Measurements from ENCODE around the gene CASP7.
"Not testable (repeated sequence)": the region's sequence is repeated elsewhere in the genome, so short reads cannot be mapped to it uniquely, and the experiment has no call there.

Gene CASP7
- 40.8 to 291 (median 58.5) reads per million in 18 experiments for total RNA-seq

- peak; percentile 78 to 87 for DNase-seq
These were observed at the start of gene CASP7 for GRCh38 chr10:113679463-113680189. Gene CASP7 (plus strand): TSS chr10:113679912. CDS start chr10:113697494, 17,582 bp downstream.

- DNase-seq, result no peak
These were observed 48.7 kb upstream of the CASP7 start for GRCh38 chr10:113630929-113631533.

DNA sequence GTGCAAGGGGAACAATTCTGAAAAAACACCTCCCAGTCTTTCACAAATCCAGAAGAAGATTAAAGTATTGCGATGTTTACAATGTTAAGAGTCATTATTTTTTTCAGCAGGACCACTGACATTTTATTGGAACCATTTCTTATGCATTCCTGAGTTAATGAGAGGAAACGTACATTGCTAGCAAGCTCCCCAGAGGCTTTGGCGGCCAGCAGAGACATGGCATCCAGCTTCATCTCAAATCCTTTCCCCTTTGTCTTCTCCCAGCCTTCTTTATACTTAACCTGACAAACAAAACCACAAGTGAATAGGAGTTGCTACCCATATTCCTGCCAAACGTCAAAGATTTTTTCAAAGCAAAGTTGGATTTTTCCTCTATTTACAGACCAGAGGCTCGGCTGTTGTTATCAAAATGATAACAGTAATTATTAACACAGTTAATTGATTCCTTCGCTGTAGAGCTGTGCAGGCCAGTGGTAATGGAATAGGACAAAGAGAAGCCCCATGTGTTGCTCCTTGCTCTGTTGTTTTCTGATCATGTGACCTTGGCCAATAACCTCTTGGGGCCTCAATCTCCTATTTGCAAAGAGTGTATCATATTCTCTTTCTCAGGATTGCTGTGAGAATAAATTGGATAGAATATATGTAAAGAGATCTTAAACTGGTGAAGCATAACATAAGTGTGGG, 47.9 kb upstream of the CASP7 start:
- DNase-seq, result no peak

DNA sequence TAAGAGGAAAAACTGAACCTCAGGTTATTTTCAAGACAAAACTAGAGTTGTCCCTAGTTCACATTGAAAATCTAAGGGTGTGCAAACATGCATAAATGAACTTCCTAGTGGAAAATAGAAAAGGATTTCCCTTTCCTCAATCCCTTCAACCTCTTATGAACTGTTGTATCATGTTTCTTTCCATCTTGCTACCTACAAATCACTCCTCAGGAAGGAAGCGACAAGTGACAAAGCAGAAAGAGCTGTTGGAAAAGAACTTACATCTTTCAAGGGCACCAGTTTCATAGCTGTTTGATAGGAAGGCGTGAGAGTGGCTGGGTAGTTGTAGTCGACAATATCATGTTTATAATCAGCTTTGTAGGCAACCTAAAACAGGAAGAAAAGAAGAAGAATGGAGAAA, 39.7 kb upstream of the CASP7 start:
- no peak for DNase-seq

DNA sequence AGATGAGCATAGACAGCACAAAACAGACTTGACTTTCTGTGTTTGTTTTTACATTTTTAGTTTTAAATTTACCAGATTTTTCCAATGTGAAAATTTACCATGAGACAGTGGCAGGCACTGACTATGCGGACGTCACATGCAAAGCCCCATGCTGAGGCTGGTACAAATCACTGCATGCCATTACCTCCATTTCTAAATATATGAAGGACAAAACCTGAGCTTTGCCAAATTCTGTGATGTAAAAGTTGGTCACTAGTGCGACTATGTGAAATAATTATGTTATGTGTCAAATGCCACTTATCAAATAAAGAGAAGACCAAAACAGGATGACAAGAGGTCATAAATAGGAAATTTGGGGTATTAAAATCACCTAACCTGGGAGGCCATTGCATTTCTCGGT, 38.0 kb upstream of the CASP7 start:
- DNase-seq, result no peak

GRCh38 chr10:113643183-113643582, 36.5 kb upstream of the CASP7 start:
- DNase-seq, result no peak

- no peak for DNase-seq
These were observed 35.3 kb upstream of the CASP7 start for GRCh38 chr10:113644185-113645120.

GRCh38 chr10:113646336-113647201, 33.1 kb upstream of the CASP7 start:
- no peak for DNase-seq

DNA sequence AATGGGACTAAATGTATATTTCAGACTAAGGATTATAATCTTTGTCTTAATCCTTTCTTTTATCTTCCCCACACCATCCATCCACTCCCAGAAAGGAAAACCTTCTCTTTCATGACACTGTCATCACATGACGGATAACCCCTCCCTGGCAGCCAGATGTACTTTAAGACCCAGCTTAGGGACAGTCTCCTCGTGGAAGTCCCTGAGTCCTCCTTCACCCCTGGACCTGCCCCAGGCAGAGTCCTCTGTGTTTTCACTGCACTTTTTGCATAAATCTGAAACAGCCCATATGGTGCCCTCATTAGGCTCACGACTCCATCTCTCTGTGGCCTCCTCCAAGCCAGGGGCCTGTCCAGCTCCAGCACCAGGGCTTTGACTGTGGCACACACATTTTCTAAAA, 31.9 kb upstream of the CASP7 start:
- DNase-seq, result no peak

DNA sequence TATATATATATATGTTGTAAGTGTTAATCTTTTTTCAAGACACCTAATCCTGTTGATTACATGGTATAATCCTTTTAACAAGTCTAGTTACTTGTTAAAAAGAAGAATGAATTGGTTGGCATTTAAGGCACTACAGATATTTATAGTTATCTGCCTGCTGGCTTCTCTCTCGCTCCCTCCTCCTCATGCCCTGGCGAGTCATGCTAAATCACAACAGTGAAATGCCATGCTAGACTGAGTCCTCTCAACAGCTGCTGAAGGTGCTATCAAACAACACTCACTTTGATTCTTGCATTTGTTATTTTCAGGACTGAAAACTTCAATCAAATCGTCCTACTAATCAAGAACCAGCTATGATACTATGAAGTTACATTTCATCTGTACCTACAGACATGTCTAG, 31.2 kb upstream of the CASP7 start:
- DNase-seq, result no peak

DNA sequence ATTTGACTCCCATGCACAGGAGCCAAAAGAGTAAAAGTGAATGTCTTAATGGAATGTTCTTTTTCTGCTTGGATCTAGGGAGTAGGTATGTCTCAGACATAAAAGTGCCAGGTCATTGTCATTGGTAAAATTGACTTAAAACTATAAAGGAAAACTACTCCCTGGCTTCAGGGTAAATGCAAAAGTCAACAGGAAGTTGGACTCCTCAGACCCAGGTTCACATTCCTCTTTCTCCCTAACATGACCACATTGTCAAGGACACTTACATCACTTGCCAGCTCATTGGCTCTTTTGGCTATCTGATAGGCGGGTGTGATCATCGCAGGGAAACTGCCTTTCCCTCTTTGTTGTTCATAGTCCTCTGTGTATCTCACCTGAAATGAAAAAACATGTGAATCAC, 29.5 kb upstream of the CASP7 start:
- DNase-seq, result no peak

DNA sequence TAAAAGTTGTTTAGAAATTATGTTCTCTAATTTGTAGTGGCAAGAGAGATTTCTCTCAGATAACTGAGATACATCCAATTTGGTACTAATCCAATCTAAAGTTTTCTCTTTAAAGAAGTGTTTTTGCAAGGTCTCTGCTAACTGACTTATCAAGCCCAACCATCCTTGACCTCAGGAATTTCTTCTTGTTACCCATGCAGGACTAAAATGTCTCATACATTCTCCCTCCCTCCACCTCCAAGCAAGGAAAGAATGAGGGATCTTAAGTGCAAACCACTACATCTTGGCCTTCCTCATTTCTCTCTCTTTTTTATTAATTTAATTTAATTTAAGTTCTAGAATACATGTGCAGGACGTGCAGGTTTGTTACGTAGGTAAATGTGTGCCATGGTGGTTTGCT, 28.7 kb upstream of the CASP7 start:
- DNase-seq, result no peak

- no peak for DNase-seq
These were observed 27.8 kb upstream of the CASP7 start for GRCh38 chr10:113651898-113652297.

GRCh38 chr10:113652456-113652855, 27.3 kb upstream of the CASP7 start:
- not testable (repeated sequence) for DNase-seq

DNA sequence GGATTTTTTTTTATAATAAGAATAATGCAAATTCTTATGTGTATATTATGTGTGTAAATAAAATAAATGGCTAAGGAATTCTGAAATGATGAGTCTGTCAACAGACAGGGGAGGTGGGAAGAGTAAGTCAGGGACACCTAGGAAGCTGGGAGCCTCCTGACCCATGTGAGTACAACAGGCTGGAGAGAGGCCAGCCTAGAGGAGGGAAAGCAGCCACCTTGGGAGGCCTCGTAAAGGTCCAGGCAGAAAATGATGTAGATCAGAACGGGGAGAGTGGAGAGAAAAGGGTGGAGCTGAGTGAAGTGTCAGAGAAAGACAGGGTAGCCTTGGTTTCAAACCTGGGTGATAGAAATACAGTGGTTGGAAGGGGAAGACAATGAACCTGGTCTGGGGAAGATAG, 22.8 kb upstream of the CASP7 start:
- DNase-seq, result no peak

- DNase-seq, result no peak
These were observed 22.2 kb upstream of the CASP7 start for GRCh38 chr10:113657544-113657943.

DNA sequence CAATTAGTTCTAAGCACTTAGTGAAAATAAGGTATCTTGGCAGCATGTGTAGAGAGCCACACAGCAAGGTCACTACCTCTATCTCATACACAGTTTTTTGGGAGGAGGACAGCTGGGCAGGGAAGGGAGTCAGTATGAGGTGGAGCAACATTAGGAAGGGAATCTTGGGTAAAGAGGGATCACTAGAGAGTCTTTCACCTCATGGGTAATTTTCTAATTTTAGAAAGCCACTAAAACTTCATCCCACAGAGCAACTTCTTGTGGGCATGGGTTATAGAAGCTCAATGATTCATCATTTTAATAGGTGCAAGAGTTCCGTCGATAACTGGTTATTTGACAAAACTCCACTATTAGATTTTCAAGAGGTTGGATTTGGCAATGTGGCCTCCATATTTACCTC, 18.4 kb upstream of the CASP7 start:
- DNase-seq, result no peak

GRCh38 chr10:113663142-113663541, 16.6 kb upstream of the CASP7 start:
- no peak for DNase-seq

DNA sequence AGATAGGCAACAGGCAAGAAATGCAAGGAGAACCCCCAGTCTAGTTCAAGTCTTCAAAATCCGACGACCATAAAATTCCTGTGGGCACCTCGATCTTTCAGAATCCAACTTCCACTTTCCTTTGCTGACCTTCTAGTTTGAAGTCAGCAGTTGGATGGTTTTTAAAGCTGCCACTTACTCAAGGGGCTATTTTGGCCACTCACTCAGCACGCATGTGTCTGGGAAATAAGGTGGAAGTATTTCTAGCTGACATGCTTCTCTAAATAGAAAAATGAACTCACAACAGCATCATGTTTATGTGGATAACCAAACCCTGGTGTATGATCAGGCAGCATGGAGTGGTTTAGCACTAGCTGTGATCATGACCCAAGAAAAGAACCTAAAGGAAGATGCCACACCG, 15.8 kb upstream of the CASP7 start, which contains the start of gene NRAP:
NRAP (minus strand) TSS at position 134 of the 400 bp plus-strand sequence. CDS start 159 bp downstream, outside the sequence.
- DNase-seq, result no peak

DNA sequence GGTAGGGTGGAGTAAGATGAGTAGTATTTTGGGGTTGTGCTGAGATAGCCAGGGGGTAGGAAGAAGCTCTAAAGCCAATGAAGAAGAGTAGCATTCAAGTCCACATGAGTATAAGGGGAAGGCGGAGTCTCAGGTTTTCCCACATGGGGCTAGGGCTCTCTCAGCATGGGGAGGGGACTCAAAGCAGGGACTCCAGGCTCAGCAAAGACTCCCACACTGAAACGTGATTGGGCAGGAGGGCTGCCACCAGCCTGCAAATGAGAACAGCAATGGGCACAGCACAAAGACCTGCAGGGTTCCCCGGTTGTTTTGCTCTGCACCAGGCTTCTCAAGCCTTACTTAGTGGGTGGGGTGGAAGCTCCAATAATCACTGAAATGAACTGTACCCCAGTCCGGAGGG, 14.4 kb upstream of the CASP7 start:
- no peak for DNase-seq

GRCh38 chr10:113665806-113666354, 13.8 kb upstream of the CASP7 start:
- DNase-seq, result no peak
